ENCODE measurements around the gene CERS6. TPM values are rescaled to one million over a fixed set of nuclear protein-coding genes. Genes with fewer than 3 reads are reported as not detected.
"Not testable (repeated sequence)": the region's sequence is repeated elsewhere in the genome, so short reads cannot be mapped to it uniquely, and the experiment has no call there.

Gene CERS6
- total RNA-seq, 1 donor from 2014 or later = 10.9 TPM

DNA sequence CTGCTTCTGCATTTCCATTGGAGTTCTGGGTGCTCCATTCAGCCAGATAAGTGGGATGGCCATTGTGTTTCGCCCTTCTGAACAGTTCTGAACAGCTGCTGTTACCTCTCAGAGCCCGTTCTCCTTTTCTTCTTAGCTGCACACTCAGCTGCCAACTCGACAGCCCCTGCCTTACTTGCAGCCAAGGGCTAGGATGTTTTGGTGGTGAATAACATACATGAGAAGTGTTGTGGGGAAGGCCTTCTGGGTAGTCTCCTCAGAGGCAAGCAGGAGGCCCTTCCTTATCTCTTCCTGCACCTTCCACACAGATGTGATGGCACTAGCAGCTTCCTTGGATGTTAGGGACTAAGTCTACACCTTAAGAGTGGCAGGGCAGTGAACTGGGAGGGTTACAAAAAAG, 207.9 kb downstream of the CERS6 start:
- DNase-seq (ENCODE audit: low spot score in 2 of 2) = no peak
- Histone ChIP-seq H3K4me1 (no peaks in the 10 kb centered on the region), H3K27ac (no peak overlapping the region), H3K36me3 (no peaks in the 10 kb centered on the region), H3K4me3 (no peak overlapping the region), H3K27me3 (no peaks in the 10 kb centered on the region), H3K9me3 (no peaks in the 10 kb centered on the region)
- TF ChIP-seq, protein P1, sequence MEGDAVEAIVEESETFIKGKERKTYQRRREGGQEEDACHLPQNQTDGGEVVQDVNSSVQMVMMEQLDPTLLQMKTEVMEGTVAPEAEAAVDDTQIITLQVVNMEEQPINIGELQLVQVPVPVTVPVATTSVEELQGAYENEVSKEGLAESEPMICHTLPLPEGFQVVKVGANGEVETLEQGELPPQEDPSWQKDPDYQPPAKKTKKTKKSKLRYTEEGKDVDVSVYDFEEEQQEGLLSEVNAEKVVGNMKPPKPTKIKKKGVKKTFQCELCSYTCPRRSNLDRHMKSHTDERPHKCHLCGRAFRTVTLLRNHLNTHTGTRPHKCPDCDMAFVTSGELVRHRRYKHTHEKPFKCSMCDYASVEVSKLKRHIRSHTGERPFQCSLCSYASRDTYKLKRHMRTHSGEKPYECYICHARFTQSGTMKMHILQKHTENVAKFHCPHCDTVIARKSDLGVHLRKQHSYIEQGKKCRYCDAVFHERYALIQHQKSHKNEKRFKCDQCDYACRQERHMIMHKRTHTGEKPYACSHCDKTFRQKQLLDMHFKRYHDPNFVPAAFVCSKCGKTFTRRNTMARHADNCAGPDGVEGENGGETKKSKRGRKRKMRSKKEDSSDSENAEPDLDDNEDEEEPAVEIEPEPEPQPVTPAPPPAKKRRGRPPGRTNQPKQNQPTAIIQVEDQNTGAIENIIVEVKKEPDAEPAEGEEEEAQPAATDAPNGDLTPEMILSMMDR (IDR thresholded peaks at IDR 0.05) = no peak
- intact Hi-C loops (cut with DNase I) = no loop called here

DNA sequence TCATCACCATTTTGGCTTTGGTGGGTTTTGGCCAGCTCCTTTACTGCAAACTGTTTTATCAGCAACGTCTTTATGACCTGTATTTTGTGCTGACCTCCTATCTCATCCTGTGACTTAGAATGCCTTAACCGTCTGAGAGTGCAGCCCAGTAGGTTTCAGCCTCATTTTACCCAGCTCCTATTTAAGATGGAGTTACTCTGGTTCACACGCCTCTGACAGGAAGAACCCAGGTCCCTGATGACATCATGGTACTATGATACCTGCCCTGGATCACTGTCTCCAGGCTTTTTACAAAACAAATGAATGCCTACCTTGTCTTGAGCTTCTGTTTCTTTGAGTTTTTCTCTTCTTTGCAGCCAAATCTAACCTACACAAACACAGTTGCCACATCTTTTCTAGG, 208.6 kb downstream of the CERS6 start:
- H3K27me3 ChIP-seq; H3K36me3 ChIP-seq; intact Hi-C loops (cut with DNase I); DNase-seq (ENCODE audit: low spot score in 2 of 2); H3K9me3 ChIP-seq; H3K4me1 ChIP-seq; H3K4me3 ChIP-seq; H3K27ac ChIP-seq: not testable (repeated sequence)

GRCh38 chr2:168666339-168666738, 210.3 kb downstream of the CERS6 start:
- Histone ChIP-seq H3K27ac (no peak overlapping the region), H3K9me3 (no peaks in the 10 kb centered on the region), H3K4me3 (no peak overlapping the region), H3K4me1 (no peaks in the 10 kb centered on the region), H3K36me3 (no peaks in the 10 kb centered on the region), H3K27me3 (no peaks in the 10 kb centered on the region)
- TF ChIP-seq, protein P1 (IDR thresholded peaks at IDR 0.05) = no peak
- no peak for DNase-seq (ENCODE audit: low spot score in 2 of 2)
- intact Hi-C loops (cut with DNase I) = no loop called here

DNA sequence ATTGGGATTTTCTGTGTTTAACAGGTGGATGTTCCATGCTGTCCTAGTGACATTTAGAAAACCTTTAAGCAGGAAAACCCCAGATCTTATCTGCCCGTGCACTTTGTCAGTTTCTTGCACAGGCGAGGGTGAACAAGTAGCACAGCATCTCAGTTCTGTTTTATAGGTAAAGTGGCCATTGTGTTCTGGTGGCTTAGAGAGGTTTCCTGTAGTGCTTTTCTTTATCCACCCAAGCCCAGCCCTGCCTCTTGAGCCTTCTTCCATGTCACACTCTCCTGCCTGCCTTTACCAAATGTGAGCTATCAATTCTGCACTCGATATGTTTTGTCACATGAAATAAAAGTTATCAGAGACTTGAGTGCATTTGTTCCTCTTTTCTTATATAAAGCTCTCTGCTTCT, 211.1 kb downstream of the CERS6 start:
- no peaks in the 10 kb centered on the region for H3K36me3 ChIP-seq
- H3K27me3 ChIP-seq = no peaks in the 10 kb centered on the region
- DNase-seq (ENCODE audit: low spot score in 2 of 2) = no peak
- TF ChIP-seq, protein P1 (IDR thresholded peaks at IDR 0.05) = no peak
- intact Hi-C loops (cut with DNase I) = no loop called here
- no peaks in the 10 kb centered on the region for H3K4me1 ChIP-seq
- H3K27ac ChIP-seq = no peak overlapping the region
- H3K4me3 ChIP-seq = no peak overlapping the region
- no peaks in the 10 kb centered on the region for H3K9me3 ChIP-seq

- no peaks in the 10 kb centered on the region for H3K4me1 ChIP-seq
- H3K9me3 ChIP-seq = no peaks in the 10 kb centered on the region
- no peak overlapping the region for H3K27ac ChIP-seq
- no peaks in the 10 kb centered on the region for H3K27me3 ChIP-seq
- H3K36me3 ChIP-seq = no peaks in the 10 kb centered on the region
- DNase-seq (ENCODE audit: low spot score in 2 of 2) = no peak
- TF ChIP-seq, protein P1 (IDR thresholded peaks at IDR 0.05) = no peak
- intact Hi-C loops (cut with DNase I) = no loop called here
- no peak overlapping the region for H3K4me3 ChIP-seq
Measured at GRCh38 chr2:168669151-168669550, 213.1 kb downstream of the CERS6 start.

- no peak for DNase-seq (ENCODE audit: low spot score in 2 of 2)
- no peaks in the 10 kb centered on the region for H3K27me3 ChIP-seq
- H3K36me3 ChIP-seq = no peaks in the 10 kb centered on the region
- no peak overlapping the region for H3K4me3 ChIP-seq
- H3K9me3 ChIP-seq = no peaks in the 10 kb centered on the region
- H3K27ac ChIP-seq = no peak overlapping the region
- TF ChIP-seq, protein P1 (IDR thresholded peaks at IDR 0.05) = no peak
- intact Hi-C loops (cut with DNase I) = no loop called here
- H3K4me1 ChIP-seq = no peaks in the 10 kb centered on the region
Measured at GRCh38 chr2:168670478-168670877, 214.4 kb downstream of the CERS6 start.
